Breast epithelium (tissue), 3 donors: ENCODE measurements around the gene PDCD1LG2.

Experiments used
- CTCF ChIP-seq, 3 donors: fragments of 450-650 bp; IDR thresholded peaks; one replicate each; pipeline ENCODE4 v1.5.1; 2016 to 2017; ENCODE audit warnings: antibody characterized with exemption in 3 of 3, mild to moderate bottlenecking in 3 of 3, moderate library complexity in 3 of 3
- POLR2A ChIP-seq: fragments of 450-650 bp; IDR thresholded peaks from one replicate; pipeline ENCODE4 v1.6.1; 2016; ENCODE audit warnings: antibody characterized with exemption, mild to moderate bottlenecking, moderate library complexity

GRCh38 chr9:5566054-5566618 lies 55.8 kb downstream of the PDCD1LG2 start:
- TF ChIP-seq CTCF (IDR thresholded peaks at IDR 0.05): no peak
- TF ChIP-seq POLR2A: no peak
